Activated CD8-positive, alpha-beta T cell treated with anti-CD3 and anti-CD28 coated beads for 36 hours (primary cell): Measurements from ENCODE around the gene RNASEH1. TPM values are rescaled to one million over a fixed set of nuclear protein-coding genes. Genes with fewer than 3 reads are reported as not detected.
"Not testable (repeated sequence)": the region's sequence is repeated elsewhere in the genome, so short reads cannot be mapped to it uniquely, and the experiment has no call there.

ENCODE experiments used
- ATAC-seq: fragments of 200-7000 bp; cut with Tn5 transposase; one replicate; pipeline ENCODE4 v1.10.0; 2021; ENCODE audit warnings: mild to moderate bottlenecking, moderate library complexity
- CTCF ChIA-PET: fragments of 350-600 bp; sonication (Branson Sonifier 250); formaldehyde crosslinking; loops from one replicate; lab custom pipeline; 2021; ENCODE audit warnings: antibody characterized with exemption; lab: Charles Lee
- POLR2A ChIA-PET: fragments of 350-600 bp; sonication (Branson Sonifier 250); formaldehyde crosslinking; loops from one replicate; lab custom pipeline; 2021; ENCODE audit warnings: antibody characterized with exemption; lab: Charles Lee
- DNase-seq: peaks from one replicate; pipeline ENCODE4 v3.0.0-alpha.2; 2020
- H3K27ac Mint-ChIP-seq: one replicate; pipeline ENCODE4 v1.8.0; 2021; ENCODE audit warnings: mild to moderate bottlenecking, mixed read lengths
- H3K27me3 Mint-ChIP-seq: one replicate; pipeline ENCODE4 v1.8.0; 2021; ENCODE audit warnings: mixed read lengths
- H3K36me3 Mint-ChIP-seq: one replicate; pipeline ENCODE4 v1.8.0; 2021; ENCODE audit warnings: low read depth, mixed read lengths
- H3K4me1 Mint-ChIP-seq: one replicate; pipeline ENCODE4 v1.8.0; 2021; ENCODE audit warnings: low read depth, mixed read lengths
- H3K4me3 Mint-ChIP-seq: one replicate; pipeline ENCODE4 v1.8.0; 2021; ENCODE audit warnings: mild to moderate bottlenecking, moderate library complexity, mixed read lengths
- H3K9me3 Mint-ChIP-seq: one replicate; pipeline ENCODE4 v1.8.0; 2021; ENCODE audit warnings: mixed read lengths
- CTCF ChIP-seq: fragments of 200-600 bp; IDR thresholded peaks from one replicate; pipeline ENCODE4 v1.8.0; 2022; ENCODE audit warnings: antibody characterized with exemption, mild to moderate bottlenecking
- intact Hi-C: fragments of 100-400 bp; cut with micrococcal nuclease; formaldehyde crosslinking; loops from one replicate; pipeline ENCODE4 v1.10.0; 2022
- total RNA-seq, 2 experiments: library from RNA; stranded (reverse); gene quantifications; one replicate each; pipeline ENCODE4 v1.2.3, GENCODE V29; 2021

RNASEH1 gene
- total RNA-seq, 2 experiments from 2014 or later: 23.4 to 24.7 TPM

- ChIA-PET POLR2A (interaction anchor here (0.9 to 4.5 kb wide), 5 partner anchors 15 to 66 kb away, joined by 3 to 30 read pairs (median 7); partner anchors contain the start of genes COLEC11 and RNASEH1), CTCF (interaction anchor here (0.6 to 1.0 kb wide), 2 partner anchors 23 to 35 kb away, joined by 3 to 4 read pairs; no protein-coding TSS in a partner anchor)
- Mint-ChIP-seq H3K4me3 (no peak overlapping the region), H3K9me3 (no peaks in the 10 kb centered on the region), H3K27ac (no peak overlapping the region), H3K36me3 (peaks cover 68% of the 10 kb centered on the region), H3K4me1 (peaks cover 42% of the 10 kb centered on the region), H3K27me3 (no peaks in the 10 kb centered on the region)
- DNase-seq (no peak), ATAC-seq (no peak)
- no peak for TF ChIP-seq CTCF
- intact Hi-C loops: no loop called here
Measured at GRCh38 chr2:3580449-3580848, 22.3 kb upstream of the RNASEH1 start.

- H3K27ac Mint-ChIP-seq: peak overlapping the region; percentile 97
- DNase-seq (no peak), ATAC-seq (no peak)
- H3K36me3 Mint-ChIP-seq: peaks cover 66% of the 10 kb centered on the region
- H3K4me3 Mint-ChIP-seq: peak overlapping the region; percentile 97
- no peaks in the 10 kb centered on the region for H3K27me3 Mint-ChIP-seq
- peaks cover 42% of the 10 kb centered on the region for H3K4me1 Mint-ChIP-seq
- CTCF ChIA-PET: interaction anchor here (2.0 kb wide), 1 partner anchor 72 kb away, joined by 9 read pairs; no protein-coding TSS in a partner anchor
- no peak for TF ChIP-seq CTCF
- H3K9me3 Mint-ChIP-seq: no peaks in the 10 kb centered on the region
- intact Hi-C loops: loop anchor here (5.0 kb wide), 1 partner anchor 73 kb away; no protein-coding TSS in a partner anchor
- POLR2A ChIA-PET: interaction anchor here (1.0 to 4.5 kb wide), 6 partner anchors 8 to 72 kb away, joined by 3 to 30 read pairs (median 6); partner anchors contain the start of genes COLEC11 and RNASEH1
Measured at GRCh38 chr2:3578987-3579386, 20.9 kb upstream of the RNASEH1 start.

- Mint-ChIP-seq H3K4me3 (peak overlapping the region; percentile 97), H3K36me3 (peaks cover 58% of the 10 kb centered on the region), H3K4me1 (peaks cover 40% of the 10 kb centered on the region), H3K27ac (peak overlapping the region; percentile 97)
- ATAC-seq, DNase-seq, H3K9me3 Mint-ChIP-seq, H3K27me3 Mint-ChIP-seq: not testable (repeated sequence)
- ChIA-PET POLR2A (interaction anchor here (0.6 to 1.9 kb wide), 6 partner anchors 8 to 58 kb away, joined by 3 to 12 read pairs (median 4); partner anchors contain the start of gene RNASEH1), CTCF (interaction anchor here (0.7 to 1.5 kb wide), 4 partner anchors 18 to 76 kb away, joined by 3 to 5 read pairs (median 3); partner anchors contain the start of gene ADI1)
- intact Hi-C loops: loop anchor here (5.0 kb wide), 1 partner anchor 76 kb away; no protein-coding TSS in a partner anchor
Measured at GRCh38 chr2:3576263-3576630, 18.1 kb upstream of the RNASEH1 start.

DNA sequence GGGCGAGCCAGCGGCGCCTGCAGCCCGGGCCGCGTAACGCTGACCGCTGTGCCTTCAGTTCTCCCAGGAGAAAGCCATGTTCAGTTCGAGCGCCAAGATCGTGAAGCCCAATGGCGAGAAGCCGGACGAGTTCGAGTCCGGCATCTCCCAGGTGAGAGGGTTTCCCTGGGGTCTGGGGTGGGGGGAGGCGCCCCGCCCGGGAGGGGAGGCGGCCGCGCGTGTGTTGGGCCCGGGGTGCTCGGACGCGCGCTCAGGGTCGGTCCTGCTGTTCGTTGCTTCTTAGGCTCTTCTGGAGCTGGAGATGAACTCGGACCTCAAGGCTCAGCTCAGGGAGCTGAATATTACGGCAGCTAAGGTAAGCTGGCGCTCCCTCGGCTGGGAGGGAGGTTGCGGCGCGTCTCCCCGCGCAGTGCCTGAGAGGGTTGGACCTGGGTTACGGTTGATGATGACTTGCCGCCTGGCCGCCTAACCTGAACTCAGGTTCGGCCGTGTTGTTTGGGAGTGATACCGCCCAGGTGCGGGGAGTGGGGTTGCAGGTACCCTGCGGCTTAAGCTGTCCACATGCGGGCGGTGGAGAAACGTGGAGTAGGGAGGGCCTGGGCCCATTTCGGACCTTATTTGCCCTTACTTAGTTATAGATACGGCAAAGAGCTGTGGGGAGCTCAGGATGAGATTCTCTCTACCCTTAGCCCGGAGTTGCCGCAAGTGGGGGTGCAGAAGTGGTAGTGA lies 17.6 kb upstream of the RNASEH1 start:
- Mint-ChIP-seq H3K27me3 (no peaks in the 10 kb centered on the region), H3K4me1 (peaks cover 40% of the 10 kb centered on the region), H3K27ac (peak overlapping the region; percentile 97), H3K9me3 (no peaks in the 10 kb centered on the region), H3K36me3 (peaks cover 54% of the 10 kb centered on the region), H3K4me3 (peak overlapping the region; percentile 97)
- ATAC-seq (peak; percentile 6), DNase-seq (peak; percentile 25)
- POLR2A ChIA-PET: interaction anchor here (0.6 to 1.9 kb wide), 7 partner anchors 8 to 74 kb away, joined by 3 to 12 read pairs (median 4); partner anchors contain the start of gene RNASEH1
- CTCF ChIA-PET: interaction anchor here (0.7 to 1.5 kb wide), 4 partner anchors 19 to 76 kb away, joined by 3 to 5 read pairs (median 3); partner anchors contain the start of gene ADI1
- TF ChIP-seq CTCF: no peak
- intact Hi-C loops: loop anchor here (2.0 to 5.0 kb wide), 2 partner anchors 17 to 77 kb away; partner anchors contain the start of gene RNASEH1

- POLR2A ChIA-PET: interaction anchor here (0.7 to 1.5 kb wide), 8 partner anchors 9 to 76 kb away, joined by 3 to 14 read pairs (median 4); partner anchors contain the start of gene RNASEH1
- peaks cover 38% of the 10 kb centered on the region for H3K36me3 Mint-ChIP-seq
- peaks cover 26% of the 10 kb centered on the region for H3K4me1 Mint-ChIP-seq
- ATAC-seq (no peak), DNase-seq (no peak)
- no peak for TF ChIP-seq CTCF
- no peaks in the 10 kb centered on the region for H3K27me3 Mint-ChIP-seq
- no peak overlapping the region for H3K27ac Mint-ChIP-seq
- H3K9me3 Mint-ChIP-seq: no peaks in the 10 kb centered on the region
- CTCF ChIA-PET: interaction anchor here (1.6 to 1.7 kb wide), 2 partner anchors 14 to 78 kb away, joined by 4 read pairs; no protein-coding TSS in a partner anchor
- peak overlapping the region; percentile 97 for H3K4me3 Mint-ChIP-seq
- intact Hi-C loops: loop anchor here (2.0 kb wide), 1 partner anchor 15 kb away; the partner anchor contains the start of gene RNASEH1
Measured at GRCh38 chr2:3574155-3574554, 16.0 kb upstream of the RNASEH1 start.
